Muscle of leg (tissue), 11 donors: Measurements from ENCODE around the gene ST6GALNAC1. TPM values are rescaled to one million over a fixed set of nuclear protein-coding genes. Genes with fewer than 3 reads are reported as not detected.

Experiments used
- DNase-seq: peaks from one replicate; pipeline ENCODE4 v3.0.0; 2013
- H3K27ac ChIP-seq: one replicate; pipeline ENCODE4 v1.5.1; 2013; ENCODE audit warnings: mild to moderate bottlenecking, low read length, control low read depth
- H3K27me3 ChIP-seq: one replicate; pipeline ENCODE4 v1.6.1; 2013; ENCODE audit warnings: low read length; ENCODE audit not compliant: control insufficient read depth, insufficient read depth
- H3K36me3 ChIP-seq: one replicate; pipeline ENCODE4 v1.6.1; 2013; ENCODE audit warnings: low read length; ENCODE audit not compliant: control insufficient read depth, insufficient read depth
- H3K4me1 ChIP-seq: one replicate; pipeline ENCODE4 v1.6.1; 2013; ENCODE audit warnings: low read length; ENCODE audit not compliant: control insufficient read depth, insufficient read depth
- H3K4me3 ChIP-seq: one replicate; pipeline ENCODE4 v1.5.1; 2013; ENCODE audit warnings: low read length, control low read depth
- H3K9me3 ChIP-seq: replicated peaks from 2 replicates; pipeline ENCODE4 v1.6.1; 2013; ENCODE audit warnings: low read depth, low read length; ENCODE audit not compliant: control insufficient read depth
- WGBS: methylation state at CpG from one replicate; pipeline ENCODE4 v1.1.5; 2013; ENCODE audit warnings: missing lambda C conversion rate; ENCODE audit not compliant: insufficient coverage; 5-methylcytosine and 5-hydroxymethylcytosine counted together
- polyA plus RNA-seq, 8 donors: library from polyadenylated mRNA; unstranded; fragments of 120-200 nt; gene quantifications; one replicate each; pipeline versions ENCODE4 v1.2.1 to v1.2.3, GENCODE V29; 2013; ENCODE audit warnings: inconsistent platforms in 1 of 8, low replicate concordance in 1 of 8; ENCODE audit not compliant: insufficient read length in 8 of 8, insufficient read depth in 1 of 8
- total RNA-seq: library from RNA; stranded (reverse); fragments of 120-200 nt; gene quantifications from one replicate; pipeline ENCODE4 v1.2.4, GENCODE V29; 2013

The ST6GALNAC1 gene
- total and polyA plus RNA-seq, 9 donors, result 0.13 to 8.5 (median 0.53) TPM

- no peak for DNase-seq
- no peaks in the 10 kb centered on the region for H3K27me3 ChIP-seq
- H3K4me3 ChIP-seq, result no peak overlapping the region
- H3K27ac ChIP-seq, result no peak overlapping the region
- peaks cover 43% of the 10 kb centered on the region for H3K36me3 ChIP-seq
- H3K4me1 ChIP-seq, result peaks cover 15% of the 10 kb centered on the region
- 100% methylated on average over 2 of the region's 6 CpGs for WGBS
- H3K9me3 ChIP-seq, result no peaks in the 10 kb centered on the region
Measured at GRCh38 chr17:76676629-76677028, 33.1 kb upstream of the ST6GALNAC1 start.

GRCh38 chr17:76675648-76676047, 32.1 kb upstream of the ST6GALNAC1 start:
- Histone ChIP-seq H3K27ac (no peak overlapping the region), H3K9me3 (no peaks in the 10 kb centered on the region), H3K4me1 (peaks cover 12% of the 10 kb centered on the region), H3K4me3 (no peak overlapping the region), H3K27me3 (no peaks in the 10 kb centered on the region), H3K36me3 (peaks cover 36% of the 10 kb centered on the region)
- no CpG with 5 or more reads among the region's 6 CpGs for WGBS
- DNase-seq, result no peak

- Histone ChIP-seq H3K4me3 (no peak overlapping the region), H3K27me3 (no peaks in the 10 kb centered on the region), H3K4me1 (peaks cover 12% of the 10 kb centered on the region), H3K27ac (no peak overlapping the region), H3K36me3 (peaks cover 32% of the 10 kb centered on the region), H3K9me3 (peaks cover 2% of the 10 kb centered on the region)
- WGBS, result 98% methylated on average over 5 of the region's 5 CpGs
- DNase-seq, result no peak
Measured at GRCh38 chr17:76674600-76674999, 31.0 kb upstream of the ST6GALNAC1 start.

- no peak overlapping the region for H3K4me3 ChIP-seq
- H3K9me3 ChIP-seq, result peaks cover 2% of the 10 kb centered on the region
- no peaks in the 10 kb centered on the region for H3K27me3 ChIP-seq
- DNase-seq, result no peak
- H3K27ac ChIP-seq, result no peak overlapping the region
- WGBS, result 32% methylated on average over 4 of the region's 5 CpGs
- H3K4me1 ChIP-seq, result peaks cover 12% of the 10 kb centered on the region
- H3K36me3 ChIP-seq, result peaks cover 25% of the 10 kb centered on the region
Measured at GRCh38 chr17:76673729-76674128, 30.2 kb upstream of the ST6GALNAC1 start.

DNA sequence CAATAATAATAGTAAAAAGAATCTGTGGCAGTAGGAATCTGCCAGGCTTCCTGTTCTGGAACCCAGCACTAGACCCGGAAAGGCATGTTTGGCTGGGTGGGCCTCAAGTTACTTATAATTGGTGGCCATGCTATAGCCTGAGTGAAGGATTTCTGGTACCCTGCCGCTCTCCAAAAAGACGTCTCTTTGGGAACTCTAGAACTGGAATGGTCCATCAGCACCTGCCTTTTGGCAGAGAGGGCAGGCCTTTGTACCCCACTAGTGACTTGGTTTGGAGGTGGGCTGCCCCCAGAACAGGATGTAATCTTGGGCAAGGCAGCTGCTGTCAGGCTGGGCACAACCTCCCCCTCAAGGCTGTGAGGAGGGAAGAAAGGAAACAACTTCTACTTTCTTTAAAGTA, 29.3 kb upstream of the ST6GALNAC1 start:
- peaks cover 17% of the 10 kb centered on the region for H3K36me3 ChIP-seq
- H3K27ac ChIP-seq, result no peak overlapping the region
- H3K4me3 ChIP-seq, result no peak overlapping the region
- peaks cover 2% of the 10 kb centered on the region for H3K9me3 ChIP-seq
- DNase-seq, result no peak
- H3K27me3 ChIP-seq, result peaks cover 2% of the 10 kb centered on the region
- peaks cover 12% of the 10 kb centered on the region for H3K4me1 ChIP-seq
- 93% methylated on average over 3 of the region's 3 CpGs for WGBS

DNA sequence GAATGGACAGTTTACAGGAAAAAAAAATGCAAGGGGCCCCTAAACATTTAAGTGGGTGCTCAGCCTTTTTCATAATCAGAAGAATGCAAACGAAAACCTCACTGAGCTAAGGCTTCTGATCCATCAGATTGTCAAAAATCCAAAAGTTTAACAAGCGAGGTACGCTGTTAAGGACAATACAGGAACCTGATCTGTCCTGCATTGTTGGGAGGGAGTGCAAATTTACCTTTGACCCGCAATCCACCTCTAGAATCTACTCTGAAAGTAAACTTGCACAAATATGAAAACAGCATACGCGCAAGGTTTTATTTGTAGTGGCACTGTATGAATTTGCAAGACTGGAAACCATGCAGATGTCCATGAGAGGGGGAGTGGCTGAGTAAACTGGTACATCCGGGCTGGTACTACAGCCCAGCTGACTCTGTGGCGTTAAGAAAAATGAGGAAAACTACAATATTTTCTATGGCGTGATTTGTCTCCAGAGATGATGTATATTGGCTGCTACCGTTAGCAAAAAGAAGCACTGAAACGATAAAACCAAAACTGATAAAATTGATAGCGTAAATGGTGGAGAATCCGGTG, 28.8 kb upstream of the ST6GALNAC1 start:
- Histone ChIP-seq H3K27me3 (peaks cover 3% of the 10 kb centered on the region), H3K36me3 (peaks cover 12% of the 10 kb centered on the region), H3K4me1 (peaks cover 12% of the 10 kb centered on the region), H3K27ac (peak overlapping the region; percentile 89), H3K4me3 (peak overlapping the region; percentile 87), H3K9me3 (peaks cover 2% of the 10 kb centered on the region)
- no peak for DNase-seq
- 85% methylated on average over 2 of the region's 13 CpGs for WGBS

DNA sequence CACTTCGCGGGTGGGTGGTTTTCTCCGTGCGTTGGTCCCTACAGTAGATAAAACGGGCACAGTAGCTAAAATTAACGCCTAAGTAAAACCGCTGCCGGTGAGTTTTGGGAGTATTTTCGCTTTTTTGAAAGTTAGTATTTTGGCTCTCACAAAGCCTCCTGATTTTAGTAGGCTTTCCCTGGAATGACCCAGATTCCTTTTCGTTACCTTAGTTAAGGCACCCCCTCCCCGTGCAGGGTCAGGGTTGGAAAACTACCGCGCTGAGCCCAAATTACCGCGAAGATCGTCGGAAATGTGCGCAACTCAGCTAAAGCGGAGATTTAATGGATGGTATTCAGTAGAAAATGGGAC, 28.3 kb upstream of the ST6GALNAC1 start:
- peak overlapping the region; percentile 87 for H3K4me3 ChIP-seq
- peaks cover 3% of the 10 kb centered on the region for H3K27me3 ChIP-seq
- peak overlapping the region; percentile 89 for H3K27ac ChIP-seq
- peaks cover 2% of the 10 kb centered on the region for H3K9me3 ChIP-seq
- peaks cover 9% of the 10 kb centered on the region for H3K36me3 ChIP-seq
- peaks cover 12% of the 10 kb centered on the region for H3K4me1 ChIP-seq
- 0% methylated on average over 18 of the region's 19 CpGs for WGBS
- DNase-seq, result no peak

DNA sequence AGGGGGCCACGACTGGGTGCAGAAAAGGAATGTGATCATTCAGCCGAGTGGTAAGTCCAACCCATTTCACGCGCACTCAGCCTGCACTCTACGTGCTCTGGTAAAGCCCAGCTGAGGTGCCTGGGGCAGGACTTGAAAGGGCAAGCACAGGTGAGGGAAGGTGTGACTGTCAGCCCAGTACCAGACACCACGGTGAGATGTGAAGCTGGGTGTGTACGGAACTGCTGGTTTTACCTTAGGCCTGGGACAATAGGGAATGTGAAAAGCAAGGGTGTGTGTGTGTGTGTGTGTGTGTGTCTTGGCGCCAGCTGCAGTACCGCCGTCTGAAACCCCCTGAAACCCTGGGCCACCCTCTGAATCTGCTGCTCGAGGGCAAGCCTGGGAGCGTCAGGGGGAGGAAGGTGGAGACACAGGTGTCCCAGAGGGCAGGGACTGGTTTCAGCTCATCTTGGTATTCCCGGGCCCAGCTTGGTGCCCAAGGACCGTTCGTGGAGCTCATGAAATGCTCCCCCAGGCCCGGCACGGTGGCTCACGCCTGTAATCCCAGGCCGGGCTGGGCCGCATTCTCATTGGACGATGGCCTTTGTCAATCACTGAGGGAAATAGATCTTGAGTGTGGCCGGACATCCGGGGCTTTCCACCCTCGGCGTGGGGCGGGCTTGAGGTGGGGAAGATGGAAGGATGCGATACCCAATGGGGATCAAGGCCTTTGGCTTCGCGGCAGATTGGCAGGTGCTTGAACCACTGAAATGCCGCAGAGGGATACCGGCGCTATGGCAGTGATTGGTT, 27.8 kb upstream of the ST6GALNAC1 start:
- peaks cover 12% of the 10 kb centered on the region for H3K4me1 ChIP-seq
- WGBS, result 13% methylated on average over 32 of the region's 32 CpGs

GRCh38 chr17:76670718-76671122, 27.2 kb upstream of the ST6GALNAC1 start:
- Histone ChIP-seq H3K4me1 (peaks cover 12% of the 10 kb centered on the region), H3K36me3 (peaks cover under 1% of the 10 kb centered on the region), H3K27me3 (peaks cover 3% of the 10 kb centered on the region), H3K9me3 (peaks cover 2% of the 10 kb centered on the region), H3K27ac (no peak overlapping the region), H3K4me3 (no peak overlapping the region)
- no peak for DNase-seq
- WGBS, result 49% methylated on average over 9 of the region's 9 CpGs

More for the DNA sequence above, 27.8 kb upstream of the ST6GALNAC1 start:
- H3K9me3 ChIP-seq, result peaks cover 2% of the 10 kb centered on the region
- peak overlapping the region; percentile 87 for H3K4me3 ChIP-seq
- peak overlapping the region; percentile 81 for H3K27ac ChIP-seq
- peaks cover 3% of the 10 kb centered on the region for H3K27me3 ChIP-seq
- DNase-seq, result peak; percentile 100
- peaks cover 5% of the 10 kb centered on the region for H3K36me3 ChIP-seq

GRCh38 chr17:76670020-76670717, 26.6 kb upstream of the ST6GALNAC1 start:
- H3K27me3 ChIP-seq, result peaks cover 3% of the 10 kb centered on the region
- H3K27ac ChIP-seq, result no peak overlapping the region
- H3K4me3 ChIP-seq, result no peak overlapping the region
- DNase-seq, result no peak
- peaks cover 2% of the 10 kb centered on the region for H3K9me3 ChIP-seq
- 100% methylated on average over 1 of the region's 9 CpGs for WGBS
- no peaks in the 10 kb centered on the region for H3K36me3 ChIP-seq
- H3K4me1 ChIP-seq, result peaks cover 12% of the 10 kb centered on the region
